GM21423 (cell line): Measurements from ENCODE around the gene DNTTIP2.

Experiments used
- ATAC-seq: cut with Tn5 transposase; IDR thresholded peaks from one replicate; pipeline ENCODE4 v1.9.1; 2021; ENCODE audit warnings: mild to moderate bottlenecking, moderate library complexity; ENCODE audit not compliant: unreplicated experiment

DNTTIP2 gene

GRCh38 chr1:93816970-93817678 lies 61.9 kb downstream of the DNTTIP2 start:
- no peak for ATAC-seq
